Activated CD8-positive, alpha-beta memory T cell treated with anti-CD3 and anti-CD28 coated beads for 48 hours (primary cell): ENCODE results near the gene SHROOM3.

ENCODE experiments used
- DNase-seq, 3 experiments: peaks; one replicate each; pipeline ENCODE4 v3.0.0-alpha.2; 2020; ENCODE audit warnings: low read depth in 2 of 3, low spot score in 2 of 3

SHROOM3 gene

DNA sequence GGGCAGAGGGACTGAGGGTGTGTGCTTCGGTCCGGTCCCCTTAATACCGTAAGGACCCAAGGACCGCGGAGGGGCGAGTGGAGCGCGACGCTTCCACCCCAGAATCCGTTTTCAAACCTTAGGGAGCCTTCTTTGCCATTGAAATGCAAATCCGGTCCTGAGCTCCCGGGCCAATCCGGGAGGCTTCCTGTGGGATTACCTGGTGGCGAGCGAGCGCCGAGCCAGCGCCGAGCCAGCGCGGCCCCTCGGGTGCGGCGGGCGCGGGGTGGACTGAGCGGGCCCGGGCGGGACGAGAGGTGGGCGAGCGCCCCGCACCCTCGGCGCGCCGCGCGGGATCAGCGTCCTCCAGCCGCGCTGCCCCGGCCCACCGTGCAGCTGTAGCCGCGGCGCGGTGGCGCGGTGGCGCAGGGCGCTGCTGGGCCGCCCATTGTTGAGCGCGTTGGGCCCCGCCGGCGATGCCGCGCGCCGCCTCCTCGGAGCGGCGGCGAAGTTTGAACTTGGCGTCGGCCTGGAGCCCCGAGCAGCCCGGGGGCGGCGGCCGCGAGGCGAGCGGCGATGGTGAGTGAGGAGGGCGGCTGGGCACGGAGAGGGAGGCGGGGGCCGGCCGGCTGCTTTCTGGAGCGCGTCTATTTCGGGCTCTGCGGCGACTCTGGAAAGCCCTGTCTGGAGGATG, 254.3 kb downstream of the SHROOM3 start:
- peak in 1 of 3 experiments; percentile 1 for DNase-seq

DNA sequence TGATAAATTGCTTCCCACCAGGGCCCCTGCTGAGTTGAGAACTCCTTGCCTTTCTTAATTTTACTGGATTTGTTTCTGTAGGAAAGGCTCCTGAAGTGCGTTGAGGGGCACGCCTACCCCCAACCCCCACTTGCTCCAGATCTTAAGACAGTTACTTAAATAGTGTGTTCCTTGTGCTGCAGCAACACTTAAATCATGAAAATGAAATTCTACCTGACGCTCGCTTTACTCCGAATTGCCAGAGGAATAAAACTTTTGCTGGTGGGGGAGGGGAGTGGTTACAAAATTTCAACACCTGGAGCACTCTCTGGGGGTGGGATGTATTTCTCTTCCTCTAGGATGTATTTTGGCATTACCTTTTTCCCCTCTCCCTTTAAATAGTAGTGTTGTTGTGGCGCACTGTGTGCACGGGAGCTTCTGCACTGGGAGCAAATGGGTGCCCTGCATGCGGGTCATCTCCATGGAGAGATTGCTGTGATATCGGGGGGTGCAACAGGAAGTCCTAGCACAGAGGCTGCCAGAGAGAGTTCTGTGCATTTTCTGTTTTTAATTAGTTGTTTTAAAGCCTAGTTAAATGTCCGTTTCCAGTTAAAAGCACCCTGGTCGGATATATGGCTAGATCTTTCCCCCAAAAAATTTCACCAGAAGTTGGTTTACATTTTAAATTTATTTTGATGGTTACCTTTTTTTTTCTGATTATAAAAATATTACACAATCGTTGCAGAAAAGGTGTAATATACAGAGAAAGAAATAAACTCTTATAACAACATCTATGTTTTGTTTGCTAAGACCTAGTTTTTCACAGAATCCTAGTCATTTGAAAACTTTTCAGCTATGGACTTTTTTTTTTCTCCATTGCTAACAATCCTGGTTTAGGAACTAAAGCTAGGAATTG, 255.2 kb downstream of the SHROOM3 start:
- no peak for DNase-seq

- DNase-seq = no peak
These were observed 255.9 kb downstream of the SHROOM3 start for GRCh38 chr4:76690906-76691275.

DNA sequence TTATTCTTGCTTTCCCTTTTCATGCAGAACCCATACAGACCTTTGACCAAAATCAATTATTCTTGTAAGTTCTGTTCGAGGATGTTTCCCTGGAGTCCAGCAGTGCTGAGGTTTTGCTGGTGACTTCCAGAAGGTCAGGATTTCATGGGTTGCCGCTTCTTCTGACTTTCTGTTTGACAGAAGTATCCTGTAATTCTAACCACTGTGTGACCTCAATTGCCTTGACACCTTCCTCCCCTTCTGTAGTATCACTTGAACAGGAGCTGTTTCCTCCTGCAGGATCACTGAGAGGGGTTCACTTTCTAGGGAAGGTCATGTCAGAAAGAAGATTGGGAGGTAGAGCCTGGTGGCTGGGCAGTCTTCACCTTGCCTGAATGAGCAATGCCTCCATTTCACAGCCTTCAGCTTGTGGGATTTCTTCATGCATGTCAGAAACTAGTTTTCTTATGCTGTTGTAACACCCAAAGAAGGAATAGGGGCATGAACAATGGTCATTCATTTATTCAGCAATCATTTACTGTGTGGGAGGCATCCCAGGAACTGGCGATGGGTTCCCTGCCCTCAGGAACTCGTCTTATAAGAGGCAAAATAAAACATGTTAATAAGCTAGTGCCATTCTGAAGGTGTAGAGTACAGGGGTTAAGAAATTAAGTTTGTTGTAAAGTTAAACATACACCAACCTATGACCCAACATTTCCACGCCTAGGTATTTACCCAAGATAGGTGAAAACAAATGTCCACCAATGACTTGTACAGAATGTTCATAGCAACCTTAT, 257.0 kb downstream of the SHROOM3 start:
- DNase-seq = no peak

GRCh38 chr4:76692761-76693160, 257.7 kb downstream of the SHROOM3 start:
- DNase-seq = no peak

DNA sequence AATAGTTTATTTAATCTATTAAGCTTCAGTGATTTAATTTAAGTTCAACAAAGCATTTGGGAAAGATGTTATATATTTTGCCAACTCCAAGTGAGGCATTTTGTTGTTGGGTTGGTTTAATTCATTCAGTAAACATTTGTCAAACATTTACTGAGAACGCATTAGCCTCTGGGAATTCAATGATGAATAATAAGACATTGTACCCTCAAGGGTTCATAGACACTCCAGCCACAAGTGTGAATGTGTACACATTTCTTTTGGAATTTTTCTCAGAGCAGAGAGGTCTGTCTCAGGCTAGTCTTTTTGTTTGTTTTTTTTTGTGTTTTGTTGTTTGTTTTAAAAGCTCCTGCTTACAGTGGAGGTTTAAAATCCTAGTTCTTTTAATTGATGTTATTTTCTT, 259.0 kb downstream of the SHROOM3 start:
- DNase-seq = no peak

- no peak for DNase-seq
These were observed 261.1 kb downstream of the SHROOM3 start for GRCh38 chr4:76696109-76696508.

DNA sequence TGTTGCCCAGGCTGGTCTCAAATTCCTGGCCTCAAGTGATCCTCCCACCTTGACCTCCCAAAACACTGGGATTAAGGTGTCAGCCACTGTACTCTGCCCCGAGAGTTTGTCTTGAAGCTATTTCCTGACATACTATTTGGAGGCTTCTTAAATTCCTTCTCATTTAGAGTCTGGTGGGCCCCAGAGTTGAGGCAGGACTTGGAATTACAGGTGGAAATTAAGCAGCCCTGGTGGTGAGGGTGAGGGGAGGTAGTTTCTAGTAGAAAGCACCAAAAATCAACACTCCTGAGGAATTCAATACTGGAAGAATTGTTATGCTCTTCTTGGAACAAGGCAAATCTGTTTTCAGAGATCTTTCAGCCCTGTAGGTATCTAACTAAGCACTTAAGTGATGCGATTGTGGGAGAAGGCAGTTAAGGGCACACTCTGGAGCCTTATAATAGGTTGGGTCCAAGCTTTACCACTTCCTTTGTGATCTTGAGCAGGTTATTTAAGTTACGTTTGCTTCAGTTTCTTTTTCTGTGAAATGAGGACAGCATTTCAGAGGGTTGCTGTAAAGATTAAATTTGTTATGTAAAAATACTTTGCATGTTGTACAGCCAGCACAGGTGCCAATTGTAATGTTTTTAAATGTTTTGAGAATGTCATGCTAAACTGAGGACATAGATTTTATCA, 262.2 kb downstream of the SHROOM3 start:
- DNase-seq = no peak

DNA sequence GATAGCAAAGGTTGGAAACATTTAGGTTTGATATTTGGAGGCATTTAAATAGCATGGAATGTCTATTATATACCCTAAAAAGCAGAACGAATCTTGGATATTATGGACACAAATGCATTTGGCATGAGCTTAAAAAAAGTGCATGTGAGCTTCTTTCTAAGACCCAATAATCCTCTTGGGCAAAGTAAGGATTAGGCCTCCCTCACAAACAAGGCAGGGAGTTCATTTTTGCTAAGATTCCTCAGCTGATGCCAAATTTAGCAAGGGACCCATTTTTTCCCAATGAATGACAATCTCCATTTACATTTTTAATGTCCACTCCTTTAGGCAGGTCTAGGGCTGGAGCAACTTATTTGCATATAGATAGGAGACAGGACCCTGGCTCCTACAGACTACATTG, 263.1 kb downstream of the SHROOM3 start:
- no peak for DNase-seq

DNA sequence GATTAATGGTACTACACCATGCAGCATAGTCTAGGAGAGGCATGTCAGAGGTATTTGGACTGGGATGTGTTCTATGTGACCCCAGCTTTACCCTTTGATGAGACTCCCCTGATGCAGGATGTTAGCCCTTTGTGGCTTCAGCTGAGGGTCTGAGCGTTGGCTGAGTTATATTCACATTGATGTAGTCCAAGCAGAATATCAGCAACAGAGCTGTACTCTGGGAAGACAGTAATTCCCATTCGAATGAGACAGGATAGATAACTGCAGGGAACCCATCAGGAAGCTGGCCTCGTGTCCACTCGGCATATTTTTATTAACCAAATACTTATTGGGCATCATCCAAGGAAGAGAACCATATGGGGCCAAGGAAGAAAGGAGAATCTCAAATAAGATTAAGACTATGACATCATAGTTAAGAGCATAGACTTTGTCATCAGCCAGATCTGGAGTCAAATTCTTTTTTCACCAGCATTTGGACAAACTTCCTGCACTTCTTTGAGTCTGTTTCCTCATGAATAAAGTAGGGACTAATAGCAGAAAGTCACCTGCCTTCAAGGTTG, 264.8 kb downstream of the SHROOM3 start:
- no peak for DNase-seq

DNA sequence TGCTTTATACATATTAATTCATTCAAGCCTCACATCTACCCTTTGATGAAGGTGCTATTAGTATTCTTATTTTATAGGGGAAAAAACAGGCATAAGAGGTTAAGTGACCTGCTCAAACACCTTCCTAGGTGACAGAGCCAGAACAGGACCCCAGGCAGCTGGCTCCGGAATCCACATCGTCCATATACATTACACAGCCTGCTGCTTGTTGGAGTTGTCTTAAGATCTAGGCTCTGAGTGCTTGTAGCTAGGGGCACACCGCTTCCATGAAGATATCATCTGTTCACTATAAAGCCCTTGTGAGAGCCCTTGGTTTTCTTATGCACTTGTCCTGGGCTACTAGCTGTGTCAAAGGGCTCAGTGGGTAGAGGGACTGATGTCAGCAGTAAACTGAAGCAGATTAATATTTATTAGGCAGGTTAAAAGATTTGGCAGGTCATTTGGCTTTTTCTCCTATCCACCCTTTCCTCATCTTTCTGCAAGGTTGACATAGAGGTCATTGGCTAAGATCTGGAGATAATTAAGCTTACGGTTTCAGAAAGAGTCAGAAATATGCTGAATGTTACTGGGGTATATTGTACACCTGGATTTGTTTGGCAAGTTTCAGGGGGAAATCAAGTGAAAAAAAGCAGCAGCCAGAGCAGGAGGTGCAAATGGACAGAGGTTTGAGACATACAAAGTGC, 267.6 kb downstream of the SHROOM3 start:
- no peak for DNase-seq

DNA sequence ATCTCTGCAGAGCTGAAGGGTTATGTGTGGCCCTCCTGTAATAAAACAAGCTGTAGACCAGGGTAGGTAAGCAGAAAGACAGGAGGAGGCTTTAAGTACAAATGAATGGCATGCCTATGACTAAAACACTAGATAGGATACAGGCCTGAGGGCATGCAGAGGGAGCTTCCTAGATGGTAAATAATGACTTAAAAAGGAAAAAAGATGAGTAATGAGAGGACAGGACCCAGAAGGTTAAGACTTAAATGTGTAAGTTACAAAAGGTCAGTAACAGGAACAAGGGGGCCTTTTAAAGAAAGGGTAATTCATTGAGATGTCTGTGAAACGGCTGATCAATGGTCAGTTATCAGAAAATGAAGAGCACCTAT, 268.1 kb downstream of the SHROOM3 start:
- DNase-seq = no peak

DNA sequence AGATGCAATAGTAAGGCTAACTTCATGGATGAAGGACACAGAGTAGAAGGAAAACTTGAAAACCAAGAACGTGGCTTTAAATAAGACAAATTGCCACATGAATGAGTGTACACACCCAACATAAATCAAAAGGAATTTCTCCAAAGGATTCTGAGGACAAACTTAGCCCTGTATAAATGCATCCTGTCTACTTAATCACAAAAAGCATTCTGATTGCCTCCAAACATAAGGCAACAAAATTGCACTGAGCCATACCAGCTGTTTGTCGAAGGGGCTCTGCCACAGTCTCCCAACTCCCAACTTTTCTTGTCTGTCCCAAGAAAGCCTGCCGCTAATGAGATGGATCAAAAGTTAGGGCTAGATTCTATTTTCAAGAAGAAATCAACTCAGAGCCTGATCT, 268.6 kb downstream of the SHROOM3 start:
- DNase-seq = no peak

DNA sequence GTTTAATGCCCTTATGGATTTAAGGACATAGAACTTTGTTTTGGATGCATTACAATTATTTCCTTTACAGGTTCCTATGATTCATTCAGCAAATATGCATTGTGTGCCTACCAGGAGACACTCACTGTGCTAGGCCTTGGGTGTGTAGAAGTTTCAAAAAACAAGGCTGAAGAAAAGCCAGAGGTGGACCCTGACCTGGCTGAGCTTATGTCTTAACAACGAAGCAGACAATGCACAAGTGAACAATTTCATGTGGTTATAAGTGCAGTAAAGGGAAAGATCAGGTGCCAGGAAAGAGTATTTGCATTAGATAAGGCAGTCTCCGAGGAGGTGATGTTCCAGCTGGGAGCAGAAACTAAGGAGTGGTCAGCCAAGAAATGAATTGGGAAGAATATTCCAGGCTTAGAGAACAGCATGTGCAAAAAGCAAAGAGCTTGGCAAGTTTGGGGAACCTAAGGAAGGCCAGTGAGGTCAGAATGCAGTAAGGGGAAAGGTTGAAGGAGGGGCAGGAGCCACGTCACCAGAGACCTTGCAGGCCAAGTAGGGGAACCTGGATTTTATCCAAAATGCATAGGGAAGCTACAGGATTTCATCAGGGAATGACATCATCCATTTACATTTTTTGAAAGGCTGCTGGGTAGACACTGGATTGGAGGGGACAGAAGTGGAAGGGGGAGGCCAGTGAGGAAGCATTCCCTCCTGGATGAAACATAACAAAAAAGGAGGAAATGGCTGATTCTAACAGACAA, 269.3 kb downstream of the SHROOM3 start:
- no peak for DNase-seq

DNA sequence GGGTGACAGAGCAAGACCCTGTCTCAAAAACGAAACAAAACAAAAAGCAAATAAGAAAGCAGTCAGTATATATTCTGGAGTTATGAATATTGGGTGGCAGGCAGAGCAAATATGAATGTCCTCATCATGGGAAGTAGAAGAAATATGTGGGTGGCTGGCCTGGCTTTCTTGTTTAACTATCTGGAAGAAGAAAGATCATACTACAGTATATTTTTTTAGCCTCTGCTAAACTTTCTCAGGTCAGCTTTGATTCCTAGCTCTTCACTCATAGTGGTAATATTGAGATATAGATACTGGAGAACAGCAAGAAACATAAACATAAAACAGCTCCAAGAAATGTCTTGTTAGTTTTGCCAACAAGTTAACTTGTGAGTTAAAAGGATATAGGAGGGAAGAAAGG, 270.4 kb downstream of the SHROOM3 start:
- no peak for DNase-seq

DNA sequence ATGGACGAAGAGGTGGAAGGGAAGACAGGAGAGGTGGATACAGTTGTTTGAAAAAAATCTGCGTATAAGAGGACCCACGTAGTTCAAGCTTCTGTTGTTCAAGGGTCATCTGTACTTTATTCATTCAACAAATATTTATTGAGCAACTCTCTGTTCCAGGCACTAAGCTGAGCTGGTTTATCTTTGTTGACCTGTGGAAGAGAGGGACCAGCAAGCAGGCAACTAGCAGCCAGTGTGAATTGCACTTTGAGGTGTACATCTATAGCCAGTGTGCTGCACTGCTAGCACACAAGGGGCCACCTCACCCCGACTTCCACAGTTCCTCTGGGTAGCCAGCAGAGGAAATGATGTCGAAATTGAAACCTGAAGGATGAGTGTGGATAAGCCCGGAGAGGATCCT, 271.6 kb downstream of the SHROOM3 start:
- DNase-seq = no peak

DNA sequence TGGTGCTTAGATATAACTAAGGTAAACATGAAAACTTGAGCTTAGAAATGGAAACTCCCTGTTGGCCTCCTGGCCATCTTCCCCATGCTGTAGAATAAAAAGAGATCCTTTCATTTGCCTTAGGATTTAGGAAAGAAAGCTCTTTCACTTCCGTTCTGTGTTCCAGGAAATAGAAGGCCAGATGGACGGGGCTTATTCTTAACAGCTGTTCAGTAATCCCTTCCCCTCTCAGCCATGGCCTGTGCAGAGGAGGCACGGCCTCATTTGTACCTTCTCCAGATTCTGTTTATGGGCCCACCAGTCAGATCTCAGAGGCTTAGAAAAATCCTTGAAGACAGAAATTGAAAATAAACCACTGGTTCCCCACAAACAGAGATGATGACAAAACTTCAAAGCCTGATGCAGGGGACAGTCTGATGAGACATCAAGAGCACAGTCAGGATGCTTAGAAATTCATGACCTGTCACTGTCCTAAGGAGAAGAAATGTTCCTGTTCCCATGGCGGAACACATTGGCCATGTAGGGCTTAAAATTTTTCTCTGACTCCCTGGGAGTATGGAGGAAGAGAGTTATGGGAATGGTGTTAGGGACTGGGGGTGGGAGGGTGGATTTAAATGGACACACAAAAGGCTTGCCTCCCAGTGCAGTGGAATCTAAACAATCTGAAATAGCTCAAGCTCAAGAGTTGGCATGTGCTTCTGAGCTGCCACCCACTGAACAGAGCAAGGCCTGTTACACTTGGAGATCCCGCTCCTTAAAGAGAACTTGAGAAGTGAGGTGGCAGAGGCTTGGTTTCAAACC, 274.1 kb downstream of the SHROOM3 start:
- no peak for DNase-seq

- DNase-seq = no peak
These were observed 274.7 kb downstream of the SHROOM3 start for GRCh38 chr4:76709772-76710090.

DNA sequence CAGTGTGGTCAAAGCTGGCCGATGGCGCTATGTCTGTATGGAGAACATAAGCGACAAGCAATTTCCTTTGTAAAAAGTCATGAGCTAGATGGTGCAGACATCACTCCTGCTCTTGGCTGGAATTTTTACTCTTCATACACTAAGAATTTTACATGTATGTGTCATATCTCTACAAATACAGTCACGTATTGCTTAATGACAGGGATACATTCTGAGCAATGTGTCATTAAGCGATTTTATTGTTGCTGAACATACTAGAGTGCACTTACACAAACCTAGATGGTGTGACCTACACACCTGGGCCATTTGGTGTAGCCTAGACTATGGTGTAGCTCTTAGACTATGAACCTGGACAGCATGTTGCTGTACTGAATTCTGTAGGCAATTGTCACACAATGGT, 277.5 kb downstream of the SHROOM3 start:
- DNase-seq = no peak
